ENCODE measurements around the gene SLC6A3.
"Not testable (repeated sequence)": the region's sequence is repeated elsewhere in the genome, so short reads cannot be mapped to it uniquely, and the experiment has no call there.

SLC6A3 gene

GRCh38 chr5:1462358-1462757 lies 17.1 kb upstream of the SLC6A3 start:
- no peaks in the 10 kb centered on the region for H3K27me3 ChIP-seq (ENCODE audit: control insufficient read depth, insufficient read depth, low read length)
- H3K9ac ChIP-seq, result no peak overlapping the region
- H3K27ac ChIP-seq, result no peak overlapping the region
- H2AFZ ChIP-seq, result no peak overlapping the region
- no peaks in the 10 kb centered on the region for H3K4me1 ChIP-seq
- no peaks in the 10 kb centered on the region for H3K9me3 ChIP-seq (ENCODE audit: control insufficient read depth, low read length)
- H3K79me2 ChIP-seq, result no peaks in the 10 kb centered on the region
- no peak overlapping the region for H3K4me3 ChIP-seq (ENCODE audit: low read depth, low read length)
- H3K4me2 ChIP-seq (ENCODE audit: low read length), result no peak overlapping the region
- TF ChIP-seq CTCF (IDR thresholded peaks at IDR 0.05), result no peak
- H3K36me3 ChIP-seq (ENCODE audit: control insufficient read depth, insufficient read depth, low read length), result no peaks in the 10 kb centered on the region

DNA sequence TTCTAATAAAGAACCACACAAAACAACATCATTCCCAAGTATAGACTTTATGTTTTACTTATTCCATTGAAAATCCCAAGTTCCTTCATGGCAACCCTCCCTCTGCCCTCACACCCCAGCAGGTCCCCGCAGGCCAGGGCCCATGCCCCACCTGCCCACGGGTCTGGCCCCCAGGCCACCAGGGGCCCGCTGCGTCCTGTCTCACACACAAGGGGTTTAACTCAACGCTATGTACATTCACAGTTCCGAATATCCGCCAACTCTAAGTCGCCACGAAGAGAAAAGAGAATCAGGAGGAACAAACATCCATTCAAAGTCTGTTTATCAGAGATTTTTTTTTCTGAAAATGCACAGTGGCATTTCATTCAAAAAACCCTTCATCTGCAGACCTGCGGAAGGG lies 16.2 kb upstream of the SLC6A3 start:
- TF ChIP-seq CTCF (IDR thresholded peaks at IDR 0.05), result no peak
- Histone ChIP-seq H3K9ac (no peak overlapping the region), H3K36me3 (ENCODE audit: control insufficient read depth, insufficient read depth, low read length) (no peaks in the 10 kb centered on the region)

GRCh38 chr5:1460054-1460682 lies 14.9 kb upstream of the SLC6A3 start:
- H3K4me2 ChIP-seq (ENCODE audit: low read length), result no peak overlapping the region
- TF ChIP-seq CTCF (IDR thresholded peaks at IDR 0.05), result no peak
- H3K4me3 ChIP-seq (ENCODE audit: low read depth, low read length), result no peak overlapping the region
- H2AFZ ChIP-seq, result no peak overlapping the region
- no peak overlapping the region for H3K9ac ChIP-seq
- H3K27ac ChIP-seq, result no peak overlapping the region
- no peaks in the 10 kb centered on the region for H3K4me1 ChIP-seq
- H3K27me3 ChIP-seq (ENCODE audit: control insufficient read depth, insufficient read depth, low read length), result no peaks in the 10 kb centered on the region
- no peaks in the 10 kb centered on the region for H3K79me2 ChIP-seq
- H3K36me3 ChIP-seq (ENCODE audit: control insufficient read depth, insufficient read depth, low read length), result no peaks in the 10 kb centered on the region
- H3K9me3 ChIP-seq (ENCODE audit: control insufficient read depth, low read length), result no peaks in the 10 kb centered on the region

More for the DNA sequence above, 16.2 kb upstream of the SLC6A3 start:
- Histone ChIP-seq H3K4me2 (ENCODE audit: low read length) (no peak overlapping the region), H2AFZ (no peak overlapping the region), H3K4me1 (no peaks in the 10 kb centered on the region), H3K27me3 (ENCODE audit: control insufficient read depth, insufficient read depth, low read length) (no peaks in the 10 kb centered on the region), H3K9me3 (ENCODE audit: control insufficient read depth, low read length) (no peaks in the 10 kb centered on the region), H3K4me3 (ENCODE audit: low read depth, low read length) (no peak overlapping the region), H3K27ac (no peak overlapping the region), H3K79me2 (no peaks in the 10 kb centered on the region)

DNA sequence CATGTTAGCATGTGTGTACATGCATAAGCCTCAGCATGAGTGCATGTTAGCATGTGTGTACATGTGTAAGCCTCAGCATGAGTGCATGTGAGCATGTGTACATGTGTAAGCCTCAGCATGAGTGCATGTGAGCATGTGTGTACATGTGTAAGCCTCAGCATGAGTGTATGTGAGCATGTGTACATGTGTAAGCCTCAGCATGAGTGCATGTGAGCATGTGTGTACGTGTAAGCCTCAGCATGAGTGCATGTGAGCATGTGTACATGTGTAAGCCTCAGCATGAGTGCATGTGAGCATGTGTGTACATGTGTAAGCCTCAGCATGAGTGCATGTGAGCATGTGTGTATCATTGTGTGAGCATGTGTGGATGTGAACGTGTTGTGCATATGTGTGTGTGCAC lies 14.2 kb upstream of the SLC6A3 start:
- H3K27me3 ChIP-seq (ENCODE audit: control insufficient read depth, insufficient read depth, low read length); H2AFZ ChIP-seq; H3K9ac ChIP-seq; H3K79me2 ChIP-seq; H3K9me3 ChIP-seq (ENCODE audit: control insufficient read depth, low read length); H3K4me1 ChIP-seq; H3K4me3 ChIP-seq (ENCODE audit: low read depth, low read length); H3K27ac ChIP-seq; H3K4me2 ChIP-seq (ENCODE audit: low read length); H3K36me3 ChIP-seq (ENCODE audit: control insufficient read depth, insufficient read depth, low read length): not testable (repeated sequence)

- not testable (repeated sequence) for H2AFZ ChIP-seq; H3K27me3 ChIP-seq (ENCODE audit: control insufficient read depth, insufficient read depth, low read length); H3K79me2 ChIP-seq; H3K36me3 ChIP-seq (ENCODE audit: control insufficient read depth, insufficient read depth, low read length); H3K4me1 ChIP-seq; H3K27ac ChIP-seq; H3K4me2 ChIP-seq (ENCODE audit: low read length); H3K4me3 ChIP-seq (ENCODE audit: low read depth, low read length); H3K9ac ChIP-seq; H3K9me3 ChIP-seq (ENCODE audit: control insufficient read depth, low read length)
These were observed 11.1 kb upstream of the SLC6A3 start for GRCh38 chr5:1456110-1456881.

Measured in parathyroid adenoma (tissue), 2 donors.